Lower leg skin (tissue), 3 donors: Measurements from ENCODE around the gene MYO7A.

Experiments
- POLR2A ChIP-seq, 2 donors: fragments of 450-650 bp; IDR thresholded peaks; one replicate each; pipeline ENCODE4 v1.6.1; 2016 to 2017; ENCODE audit warnings: antibody characterized with exemption in 2 of 2, mild to moderate bottlenecking in 1 of 2, moderate library complexity in 1 of 2
- TF ChIP-seq, protein P1 (sequence below), 3 donors: fragments of 450-650 bp; IDR thresholded peaks; one replicate each; pipeline ENCODE4 v1.5.1; 2016; ENCODE audit warnings: antibody characterized with exemption in 3 of 3, mild to moderate bottlenecking in 3 of 3, moderate library complexity in 2 of 3

DNA sequence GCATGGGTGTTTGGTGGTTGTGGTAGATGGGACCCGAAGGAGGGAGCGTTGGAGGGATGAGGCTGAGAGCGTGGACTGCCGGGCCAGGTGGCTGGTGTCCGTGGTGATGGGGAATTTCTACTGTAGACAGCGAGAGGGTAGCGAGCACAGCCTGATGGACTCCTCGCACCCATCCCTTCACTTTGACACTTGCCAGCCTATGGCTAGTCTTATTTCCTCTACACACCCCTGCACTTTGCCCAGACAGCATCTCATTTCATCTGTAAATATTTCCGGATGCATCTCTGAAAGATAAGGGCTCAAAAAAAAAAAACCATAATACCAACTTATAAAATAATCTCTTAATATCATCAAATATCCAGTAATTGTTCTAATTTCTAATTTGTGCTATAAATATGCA is 19.6 kb upstream of the MYO7A start:
- TF ChIP-seq POLR2A (IDR thresholded peaks at IDR 0.05), result no peak
- TF ChIP-seq, protein P1, sequence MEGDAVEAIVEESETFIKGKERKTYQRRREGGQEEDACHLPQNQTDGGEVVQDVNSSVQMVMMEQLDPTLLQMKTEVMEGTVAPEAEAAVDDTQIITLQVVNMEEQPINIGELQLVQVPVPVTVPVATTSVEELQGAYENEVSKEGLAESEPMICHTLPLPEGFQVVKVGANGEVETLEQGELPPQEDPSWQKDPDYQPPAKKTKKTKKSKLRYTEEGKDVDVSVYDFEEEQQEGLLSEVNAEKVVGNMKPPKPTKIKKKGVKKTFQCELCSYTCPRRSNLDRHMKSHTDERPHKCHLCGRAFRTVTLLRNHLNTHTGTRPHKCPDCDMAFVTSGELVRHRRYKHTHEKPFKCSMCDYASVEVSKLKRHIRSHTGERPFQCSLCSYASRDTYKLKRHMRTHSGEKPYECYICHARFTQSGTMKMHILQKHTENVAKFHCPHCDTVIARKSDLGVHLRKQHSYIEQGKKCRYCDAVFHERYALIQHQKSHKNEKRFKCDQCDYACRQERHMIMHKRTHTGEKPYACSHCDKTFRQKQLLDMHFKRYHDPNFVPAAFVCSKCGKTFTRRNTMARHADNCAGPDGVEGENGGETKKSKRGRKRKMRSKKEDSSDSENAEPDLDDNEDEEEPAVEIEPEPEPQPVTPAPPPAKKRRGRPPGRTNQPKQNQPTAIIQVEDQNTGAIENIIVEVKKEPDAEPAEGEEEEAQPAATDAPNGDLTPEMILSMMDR (IDR thresholded peaks at IDR 0.05), result no peak
